SK-N-SH (cell line): ENCODE measurements around the gene OGFOD1. TPM values are rescaled to one million over a fixed set of nuclear protein-coding genes. Genes with fewer than 3 reads are reported as not detected.

Experiments used
- CTCF ChIA-PET: fragments of 300-600, 350-600 bp; formaldehyde crosslinking; extraction: SDS; loops from one replicate; lab custom pipeline; 2021; lab: Yijun Ruan, JAX
- POLR2A ChIA-PET: fragments of 350-600 bp; sonication (Branson Sonifier 250); formaldehyde crosslinking; extraction: SDS; loops from one replicate; lab custom pipeline; 2020; ENCODE audit warnings: antibody characterized with exemption, inconsistent platforms; lab: Yijun Ruan, JAX
- DNase-seq: peaks from one replicate; pipeline ENCODE4 v3.0.0; 2012
- H2AFZ ChIP-seq: fragments of 200-600 bp; sonication (generic); 2 replicates; pipeline ENCODE4 v1.8.1; 2016; ENCODE audit warnings: antibody characterized with exemption, mild to moderate bottlenecking, low read depth
- H3F3A ChIP-seq: fragments of 200-600 bp; sonication (generic); replicated peaks from 2 replicates; pipeline ENCODE3; 2016; ENCODE audit warnings: antibody characterized with exemption, mild to moderate bottlenecking; ENCODE audit not compliant: insufficient read depth
- H3K27ac ChIP-seq, 2 experiments: fragments of 200-500 bp in 1 of 2; fragments of 200-600 bp in 1 of 2; sonication (Bioruptor generic) in 1 of 2; sonication (generic), shearing (Covaris generic) in 1 of 2; 2 replicates each; pipeline versions ENCODE4 v1.5.1 to v1.6.1; 2014 to 2016; ENCODE audit warnings: low read depth in 2 of 2, inconsistent platforms in 1 of 2, low read length in 1 of 2, mild to moderate bottlenecking in 1 of 2, mixed read lengths in 1 of 2
- H3K27me3 ChIP-seq: fragments of 200-600 bp; sonication (generic), shearing (Covaris generic); 2 replicates; pipeline ENCODE4 v1.6.1; 2016; ENCODE audit warnings: mixed run types; ENCODE audit not compliant: insufficient read depth
- H3K36me3 ChIP-seq, 2 experiments: fragments of 200-500 bp in 1 of 2; fragments of 200-600 bp in 1 of 2; sonication (Bioruptor generic) in 1 of 2; sonication (generic) in 1 of 2; replicated peaks in 1 of 2; 2 replicates each; pipeline versions ENCODE3 to v1.5.1; 2014 to 2016; ENCODE audit warnings: low read length in 1 of 2, mild to moderate bottlenecking in 1 of 2; ENCODE audit not compliant: insufficient read depth in 2 of 2, control insufficient read depth in 1 of 2
- H3K4me1 ChIP-seq, 2 experiments: fragments of 200-500 bp in 1 of 2; fragments of 200-600 bp in 1 of 2; sonication (Bioruptor generic) in 1 of 2; sonication (generic), shearing (Covaris generic) in 1 of 2; 2 replicates each; pipeline versions ENCODE4 v1.5.1 to v1.6.1; 2014 to 2016; ENCODE audit warnings: low read depth in 1 of 2, low read length in 1 of 2, mixed run types in 1 of 2; ENCODE audit not compliant: insufficient read depth in 2 of 2, control insufficient read depth in 1 of 2
- H3K4me2 ChIP-seq: fragments of 200-600 bp; sonication (generic), shearing (Covaris generic); 2 replicates; pipeline ENCODE4 v1.6.1; 2017; ENCODE audit warnings: mixed run types
- H3K4me3 ChIP-seq, 2 experiments: fragments of 200-500 bp in 1 of 2; fragments of 200-600 bp in 1 of 2; sonication (Bioruptor generic) in 1 of 2; sonication (generic), shearing (Covaris generic) in 1 of 2; 2 replicates each; pipeline versions ENCODE4 v1.5.1 to v1.8.1; 2014 to 2016; ENCODE audit warnings: low read depth in 2 of 2, inconsistent platforms in 1 of 2, low read length in 1 of 2, mild to moderate bottlenecking in 1 of 2, mixed read lengths in 1 of 2, moderate library complexity in 1 of 2
- H3K79me2 ChIP-seq: fragments of 200-600 bp; sonication (generic); 2 replicates; pipeline ENCODE4 v1.8.1; 2017; ENCODE audit warnings: mild to moderate bottlenecking; ENCODE audit not compliant: insufficient read depth
- H3K9ac ChIP-seq: fragments of 200-600 bp; sonication (generic); 2 replicates; pipeline ENCODE4 v1.6.1; 2017; ENCODE audit warnings: mixed run types
- H3K9me2 ChIP-seq: fragments of 200-600 bp; sonication (generic); 2 replicates; pipeline ENCODE4 v1.6.1; 2017; ENCODE audit warnings: mixed run types
- H3K9me3 ChIP-seq: fragments of 200-600 bp; sonication (generic); 2 replicates; pipeline ENCODE4 v1.6.1; 2017; ENCODE audit warnings: mixed run types, mild to moderate bottlenecking, moderate library complexity
- H4K20me1 ChIP-seq: fragments of 200-600 bp; sonication (generic); 2 replicates; pipeline ENCODE4 v1.6.1; 2017; ENCODE audit warnings: mild to moderate bottlenecking, mixed run types; ENCODE audit not compliant: insufficient read depth
- EP300 ChIP-seq, 2 experiments: IDR thresholded peaks; 2 replicates each; pipeline versions ENCODE4 v1.4.0 to v1.6.1; 2012; ENCODE audit warnings: borderline replicate concordance in 1 of 2, low read depth in 1 of 2, low read length in 1 of 2
- MXI1 ChIP-seq: IDR thresholded peaks from 2 replicates; pipeline ENCODE4 v1.6.1; 2012; ENCODE audit warnings: mild to moderate bottlenecking, low read depth, low read length, improper control_type of control experiment
- REST ChIP-seq: IDR thresholded peaks from 2 replicates; pipeline ENCODE4 v1.6.1; 2012; ENCODE audit warnings: mild to moderate bottlenecking, low read depth, low read length, moderate library complexity
- TAF1 ChIP-seq: IDR thresholded peaks from 2 replicates; pipeline ENCODE4 v1.6.1; 2012; ENCODE audit warnings: low read depth, mild to moderate bottlenecking, low read length, moderate library complexity, borderline replicate concordance
- TCF12 ChIP-seq: IDR thresholded peaks from 2 replicates; pipeline ENCODE4 v1.4.0; 2012
- WGBS: methylation state at CpG from one replicate; pipeline ENCODE4 v1.1.6; 2017; ENCODE audit warnings: low lambda C conversion rate; 5-methylcytosine and 5-hydroxymethylcytosine counted together
- polyA plus RNA-seq, 3 experiments: library from polyadenylated mRNA; depleted of rRNA; stranded (reverse); fragments of >200 nt; gene quantifications; 2 replicates each; pipeline ENCODE4 v1.2.3, GENCODE V29; 2012

Gene OGFOD1
- polyA plus RNA-seq, 1 of the 3 experiments (the other 2 are of a cell fraction): 35.6 TPM

DNA sequence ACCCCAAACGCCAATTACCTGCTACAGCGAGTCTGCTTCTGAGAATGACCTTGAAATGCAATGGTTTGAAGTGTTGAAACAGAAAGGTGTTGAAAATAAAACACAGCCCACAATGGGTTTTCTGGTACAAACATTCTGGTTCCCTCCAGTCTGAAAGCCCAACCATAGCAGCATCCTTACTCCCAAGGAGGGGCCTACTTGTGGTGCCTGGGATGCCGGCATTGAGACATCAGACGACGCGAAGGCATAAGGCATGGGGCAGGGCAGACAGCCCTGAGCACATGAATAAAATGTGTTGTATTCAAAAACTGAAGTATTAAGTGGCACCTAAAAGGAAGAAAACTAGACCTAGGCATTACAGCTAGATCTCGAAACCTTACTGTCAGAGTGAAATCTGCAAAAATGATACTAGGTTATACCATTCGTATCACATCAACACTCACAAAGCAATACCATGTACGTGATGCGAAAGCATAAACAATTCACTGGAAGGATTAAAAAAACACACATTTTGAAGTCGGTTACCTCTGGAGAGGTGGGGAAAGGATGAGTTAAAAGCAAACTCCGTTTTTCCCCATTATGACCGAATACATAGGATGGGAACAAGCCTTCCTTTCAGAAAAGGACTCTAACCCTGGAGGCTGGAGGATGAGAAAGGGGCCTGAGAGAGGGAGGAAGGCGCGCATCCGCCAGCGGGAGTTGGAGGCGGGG, 924 bp upstream of the OGFOD1 start:
- no peaks in the 10 kb centered on the region for H3K9me2 ChIP-seq

DNA sequence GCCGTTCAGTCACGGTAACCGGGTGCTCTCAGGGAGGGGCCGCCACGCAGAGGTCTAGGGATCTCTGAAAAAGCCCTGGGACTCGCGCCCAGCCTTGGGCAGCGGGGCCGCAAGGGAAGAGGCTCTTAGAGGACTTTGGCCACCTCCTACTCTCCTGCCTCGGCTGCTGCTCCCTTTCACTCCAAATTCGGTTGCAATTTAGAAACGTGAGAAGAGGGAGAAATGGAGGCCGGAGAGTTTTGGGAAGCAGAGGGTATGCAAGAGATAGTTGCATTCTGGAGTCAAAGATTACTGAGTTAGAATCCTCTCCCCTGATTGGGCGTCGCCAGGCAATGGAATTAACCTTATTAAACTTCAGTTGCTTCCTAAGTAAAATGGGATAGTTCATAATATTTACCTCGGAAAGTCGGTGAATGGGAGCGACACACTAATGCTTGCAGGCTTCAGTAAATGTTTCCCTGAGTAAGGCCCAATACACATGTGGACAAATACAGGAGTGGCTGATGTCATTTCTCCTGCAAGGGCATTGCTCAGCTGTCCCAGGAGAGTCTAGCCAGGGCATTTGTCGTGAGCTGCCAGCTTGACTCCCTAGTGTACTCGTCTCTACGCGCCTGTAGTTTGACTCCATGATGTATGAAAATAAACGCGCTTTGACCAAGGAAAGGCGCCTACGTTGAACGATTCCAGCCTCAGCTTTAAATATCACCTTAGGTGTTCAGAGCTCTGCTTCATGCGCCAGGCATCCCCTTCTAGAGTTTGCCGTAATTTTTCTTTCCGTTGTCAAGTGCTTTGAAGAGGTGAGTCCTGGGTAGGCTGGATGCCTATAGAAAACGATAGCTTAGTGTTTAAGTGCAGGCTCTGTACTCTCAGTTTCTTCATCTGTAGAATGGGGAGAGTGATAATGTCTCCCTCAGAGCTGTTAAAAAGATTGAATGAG, 667 bp downstream of the OGFOD1 start:
- Histone ChIP-seq H3K27ac (peak overlapping the region; percentile 72 to 87), H3K9ac (peak overlapping the region; percentile 82), H3K4me1 (peaks cover 20 to 27% of the 10 kb centered on the region in 2 experiments; a peak in 3 of 4 replicates), H3K4me3 (peak overlapping the region; percentile 93 to 97), H3K4me2 (peak overlapping the region; percentile 80), H3F3A (no peaks in the 10 kb centered on the region), H4K20me1 (peaks cover 37% of the 10 kb centered on the region), H3K27me3 (no peaks in the 10 kb centered on the region), H3K36me3 (peaks cover 39 to 43% of the 10 kb centered on the region in 2 experiments), H3K9me3 (no peaks in the 10 kb centered on the region)
- POLR2A ChIA-PET: interaction anchor here (1.0 kb wide), 1 partner anchor 239 kb away, joined by 3 read pairs; no protein-coding TSS in a partner anchor
- 5% methylated on average over 31 of the region's 31 CpGs for WGBS
- peak; percentile 44 for DNase-seq
- TF ChIP-seq REST: no peak
- TF ChIP-seq MXI1: peak; percentile 75
- TF ChIP-seq, all 33 proteins: peak for 1
- H3K79me2 ChIP-seq: peaks cover 81% of the 10 kb centered on the region
- peak overlapping the region; percentile 88 for H2AFZ ChIP-seq
- no peaks in the 10 kb centered on the region for H3K9me2 ChIP-seq
- CTCF ChIA-PET: interaction anchor here (0.7 to 1.4 kb wide), 2 partner anchors 15 to 250 kb away, joined by 3 read pairs; no protein-coding TSS in a partner anchor

More for the DNA sequence above, 924 bp upstream of the OGFOD1 start:
- Histone ChIP-seq H3K27ac (peak overlapping the region; percentile 72 to 91), H3K4me3 (peak overlapping the region; percentile 93 to 97), H3K27me3 (no peaks in the 10 kb centered on the region), H3K9me3 (no peaks in the 10 kb centered on the region), H3K36me3 (peaks cover 43 to 45% of the 10 kb centered on the region in 2 experiments), H4K20me1 (peaks cover 38% of the 10 kb centered on the region), H3K79me2 (peaks cover 93% of the 10 kb centered on the region), H2AFZ (peak overlapping the region; percentile 78), H3F3A (no peaks in the 10 kb centered on the region), H3K4me2 (peak overlapping the region; percentile 70)
- ChIA-PET POLR2A (interaction anchor here (1.0 kb wide), 1 partner anchor 238 kb away, joined by 3 read pairs; no protein-coding TSS in a partner anchor), CTCF (interaction anchor here (0.6 to 1.4 kb wide), 3 partner anchors 11 to 105 kb away, joined by 3 to 4 read pairs (median 3); no protein-coding TSS in a partner anchor)
- 5% methylated on average over 18 of the region's 18 CpGs for whole genome bisulfite sequencing
- DNase-seq: peak; percentile 32
- no peak for TF ChIP-seq TAF1
- no peak for TF ChIP-seq EP300 (IDR thresholded peaks at IDR 0.05; ENCODE audit: borderline replicate concordance in 1 of 2, low read depth in 1 of 2, low read length in 1 of 2)
- no peak for TF ChIP-seq TCF12
- TF ChIP-seq, all 33 proteins: peak for 0
- peaks cover 22 to 27% of the 10 kb centered on the region in 2 experiments; a peak in 3 of 4 replicates for H3K4me1 ChIP-seq
- H3K9ac ChIP-seq: peak overlapping the region; percentile 85
